ENCODE results near the gene EIF3M.
"Not testable (repeated sequence)": the region's sequence is repeated elsewhere in the genome, so short reads cannot be mapped to it uniquely, and the experiment has no call there.

Gene EIF3M

GRCh38 chr11:32597921-32598320, 14.3 kb downstream of the EIF3M start:
- no peak for DNase-seq

GRCh38 chr11:32602657-32603415, 19.2 kb downstream of the EIF3M start:
- no peak for DNase-seq

- DNase-seq, result no peak
Measured at GRCh38 chr11:32606220-32606619, 22.6 kb downstream of the EIF3M start.

GRCh38 chr11:32608826-32609225, 25.2 kb downstream of the EIF3M start:
- DNase-seq, result not testable (repeated sequence)

GRCh38 chr11:32610797-32611352, 27.2 kb downstream of the EIF3M start:
- DNase-seq, result no peak

GRCh38 chr11:32613500-32614151, 30.0 kb downstream of the EIF3M start:
- DNase-seq, result no peak

GRCh38 chr11:32615422-32615821, 31.8 kb downstream of the EIF3M start:
- DNase-seq, result no peak

GRCh38 chr11:32616903-32617302, 33.3 kb downstream of the EIF3M start:
- no peak for DNase-seq

GRCh38 chr11:32630844-32631243, 47.2 kb downstream of the EIF3M start:
- no peak for DNase-seq

- no peak for DNase-seq
Measured at GRCh38 chr11:32635819-32636218, 52.2 kb downstream of the EIF3M start.

GRCh38 chr11:32641361-32641760, 57.7 kb downstream of the EIF3M start:
- no peak for DNase-seq

GRCh38 chr11:32643526-32643925, 59.9 kb downstream of the EIF3M start:
- no peak for DNase-seq

All from activated CD4-positive, alpha-beta T cell treated with anti-CD3 and anti-CD28 coated beads for 1 hour (primary cell).